B cell (primary cell): ENCODE data around the gene TMEM44. TPM values are rescaled to one million over a fixed set of nuclear protein-coding genes. Genes with fewer than 3 reads are reported as not detected.

Experiments used
- ATAC-seq: fragments of 200-7000 bp; cut with Tn5 transposase; one replicate; pipeline ENCODE4 v1.10.0; 2021; ENCODE audit warnings: low read depth, mild to moderate bottlenecking, moderate number of reproducible peaks, moderate library complexity
- CTCF ChIA-PET: fragments of 350-600 bp; sonication (Branson Sonifier 250); formaldehyde crosslinking; loops from one replicate; lab custom pipeline; 2021; ENCODE audit warnings: antibody characterized with exemption, inconsistent platforms; lab: Charles Lee
- POLR2A ChIA-PET: fragments of 350-600 bp; sonication (Branson Sonifier 250); formaldehyde crosslinking; loops from one replicate; lab custom pipeline; 2021; ENCODE audit warnings: antibody characterized with exemption; lab: Charles Lee
- DNase-seq: peaks from one replicate; pipeline ENCODE4 v3.0.0; 2013
- H2AFZ ChIP-seq: 2 replicates; pipeline ENCODE4 v1.6.1; 2012; ENCODE audit warnings: mild to moderate bottlenecking, low read depth, low read length; ENCODE audit not compliant: insufficient read depth, poor library complexity, severe bottlenecking
- H3K27ac ChIP-seq, 2 donors: 1 replicate in 1 of 2; 2 replicates in 1 of 2; pipeline ENCODE4 v1.5.1; 2012 to 2013; ENCODE audit warnings: low read length in 2 of 2, mild to moderate bottlenecking in 2 of 2, moderate library complexity in 1 of 2
- H3K27me3 ChIP-seq, 4 experiments: fragments of 200-600 bp in 1 of 4; sonication (generic) in 1 of 4; replicated peaks in 1 of 4; 1 replicate in 2 of 4; 2 replicates in 2 of 4; pipeline versions ENCODE4 v1.6.1 to v1.7.0; 2013 to 2016; ENCODE audit warnings: low read length in 3 of 4, mild to moderate bottlenecking in 2 of 4, mixed read lengths in 1 of 4, moderate library complexity in 1 of 4; ENCODE audit not compliant: insufficient read depth in 4 of 4, control insufficient read depth in 3 of 4; ENCODE audit errors: control extremely low read depth in 1 of 4
- H3K36me3 ChIP-seq, 2 experiments: replicated peaks in 1 of 2; 1 replicate in 1 of 2; 2 replicates in 1 of 2; pipeline versions ENCODE4 v1.6.1 to v1.7.1; 2013; ENCODE audit warnings: low read length in 1 of 2; ENCODE audit not compliant: insufficient read depth in 2 of 2, control insufficient read depth in 1 of 2; ENCODE audit errors: control extremely low read depth in 1 of 2, extremely low read depth in 1 of 2
- H3K4me1 ChIP-seq, 2 donors: fragments of 200-600 bp in 1 of 2; sonication (generic) in 1 of 2; 1 replicate in 1 of 2; 2 replicates in 1 of 2; pipeline versions ENCODE4 v1.5.1 to v1.6.1; 2013 to 2017; ENCODE audit warnings: low read length in 2 of 2; ENCODE audit not compliant: control insufficient read depth in 2 of 2, insufficient read depth in 2 of 2
- H3K4me2 ChIP-seq: replicated peaks from 2 replicates; pipeline ENCODE3; 2012; ENCODE audit warnings: mild to moderate bottlenecking, low read depth, low read length; ENCODE audit not compliant: poor library complexity, severe bottlenecking
- H3K4me3 ChIP-seq, 5 experiments: fragments of 200-600 bp in 1 of 5; sonication (generic) in 1 of 5; 1 replicate in 3 of 5; 2 replicates in 2 of 5; pipeline versions ENCODE4 v1.5.1 to v1.7.0; 2011 to 2016; ENCODE audit warnings: low read length in 4 of 5, mild to moderate bottlenecking in 4 of 5, low read depth in 2 of 5, control low read depth in 1 of 5, moderate library complexity in 1 of 5; ENCODE audit not compliant: insufficient read depth in 1 of 5; ENCODE audit errors: control extremely low read depth in 1 of 5, extremely low read depth in 1 of 5
- H3K79me2 ChIP-seq: fragments of 200-600 bp; sonication (generic); one replicate; pipeline ENCODE4 v1.6.0; 2016; ENCODE audit warnings: low read length; ENCODE audit not compliant: control insufficient read depth, insufficient read depth
- H3K9ac ChIP-seq: fragments of 200-600 bp; sonication (generic); 2 replicates; pipeline ENCODE4 v1.6.1; 2017; ENCODE audit warnings: mild to moderate bottlenecking, low read length, moderate library complexity
- H3K9me3 ChIP-seq, 3 donors: one replicate each; pipeline versions ENCODE4 v1.6.1 to v1.7.1; 2013; ENCODE audit warnings: low read length in 2 of 3; ENCODE audit not compliant: control insufficient read depth in 2 of 3, insufficient read depth in 1 of 3; ENCODE audit errors: control extremely low read depth in 1 of 3
- H4K20me1 ChIP-seq: 2 replicates; pipeline ENCODE4 v1.6.0; 2012; ENCODE audit warnings: mild to moderate bottlenecking, low read length; ENCODE audit not compliant: insufficient read depth, control insufficient read depth, poor library complexity, severe bottlenecking
- H3K27ac Mint-ChIP-seq: one replicate; pipeline ENCODE4 v1.8.0; 2021; ENCODE audit warnings: mixed read lengths
- H3K27me3 Mint-ChIP-seq: one replicate; pipeline ENCODE4 v1.8.0; 2021; ENCODE audit warnings: mixed read lengths
- H3K4me1 Mint-ChIP-seq: one replicate; pipeline ENCODE4 v1.8.0; 2021; ENCODE audit warnings: mixed read lengths
- H3K4me3 Mint-ChIP-seq: one replicate; pipeline ENCODE4 v1.8.0; 2021; ENCODE audit warnings: mixed read lengths
- H3K9me3 Mint-ChIP-seq: one replicate; pipeline ENCODE4 v1.8.0; 2022; ENCODE audit warnings: mixed read lengths; ENCODE audit not compliant: insufficient read depth
- EZH2 ChIP-seq: IDR thresholded peaks from 2 replicates; pipeline ENCODE4 v1.6.1; 2012; ENCODE audit warnings: borderline replicate concordance, low read depth, mild to moderate bottlenecking, moderate library complexity, low read length; ENCODE audit not compliant: insufficient read depth, poor library complexity, severe bottlenecking
- WGBS: methylation state at CpG from one replicate; pipeline ENCODE4 v1.1.5; 2013; ENCODE audit warnings: missing lambda C conversion rate; ENCODE audit not compliant: insufficient coverage; 5-methylcytosine and 5-hydroxymethylcytosine counted together
- intact Hi-C: fragments of 100-400 bp; cut with micrococcal nuclease; formaldehyde crosslinking; loops from one replicate; pipeline ENCODE4 v1.10.0; 2022
- polyA plus RNA-seq: library from polyadenylated mRNA; depleted of rRNA; stranded (reverse); fragments of >200 nt; gene quantifications from 2 replicates; pipeline ENCODE4 v1.2.3, GENCODE V29; 2012
- total RNA-seq, 2 donors: library from RNA; stranded (reverse); fragments of 120-200 nt in 1 of 2; gene quantifications; 1 replicate in 1 of 2; 2 replicates in 1 of 2; pipeline versions ENCODE4 v1.2.3 to v1.2.4, GENCODE V29; 2013 to 2022
- TF ChIP-seq, protein P1 (sequence below): fragments of 200-600 bp; IDR thresholded peaks from one replicate; pipeline ENCODE4 v1.8.0; 2022; ENCODE audit warnings: antibody characterized with exemption, mild to moderate bottlenecking

TMEM44 gene
- total and polyA plus RNA-seq, 2 donors (not counting 1 experiment from before 2014, with no cell fraction given), result 4.1 to 7.5 TPM

DNA sequence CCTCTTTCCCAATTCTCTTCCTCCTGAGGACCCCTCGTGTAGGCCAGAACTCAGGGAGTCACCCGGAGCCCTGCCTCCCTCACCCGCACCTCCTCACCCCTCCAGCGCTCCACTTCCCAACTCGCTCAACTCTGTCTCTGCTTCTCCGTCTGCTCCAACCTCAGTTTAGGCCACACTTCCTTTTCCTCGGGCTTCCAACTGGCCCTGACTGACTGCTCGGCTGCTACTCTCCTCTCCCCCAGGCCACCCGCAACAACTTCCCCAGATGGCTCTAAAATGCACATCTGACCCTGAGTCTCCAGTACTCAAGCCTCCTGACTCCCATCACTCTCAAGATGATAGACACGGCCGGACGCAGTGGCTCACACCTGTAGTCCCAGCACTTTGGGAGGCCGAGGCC is 23.6 kb downstream of the TMEM44 start:
- Mint-ChIP-seq H3K27me3 (no peaks in the 10 kb centered on the region), H3K4me3 (no peak overlapping the region), H3K27ac (no peak overlapping the region), H3K4me1 (no peaks in the 10 kb centered on the region), H3K9me3 (no peaks in the 10 kb centered on the region)
- 97% methylated on average over 13 of the region's 13 CpGs for WGBS
- H3K4me3 ChIP-seq, result no peak overlapping the region
- no peak overlapping the region for H3K4me2 ChIP-seq
- no peak overlapping the region for H3K9ac ChIP-seq
- ATAC-seq (no peak), DNase-seq (no peak)
- ChIA-PET CTCF (interaction anchor here (1.3 kb wide), 1 partner anchor 15 kb away, joined by 5 read pairs; no protein-coding TSS in a partner anchor), POLR2A (no interaction called here)
- no peaks in the 10 kb centered on the region for H3K27me3 ChIP-seq
- no peak for TF ChIP-seq EZH2
- TF ChIP-seq, protein P1, sequence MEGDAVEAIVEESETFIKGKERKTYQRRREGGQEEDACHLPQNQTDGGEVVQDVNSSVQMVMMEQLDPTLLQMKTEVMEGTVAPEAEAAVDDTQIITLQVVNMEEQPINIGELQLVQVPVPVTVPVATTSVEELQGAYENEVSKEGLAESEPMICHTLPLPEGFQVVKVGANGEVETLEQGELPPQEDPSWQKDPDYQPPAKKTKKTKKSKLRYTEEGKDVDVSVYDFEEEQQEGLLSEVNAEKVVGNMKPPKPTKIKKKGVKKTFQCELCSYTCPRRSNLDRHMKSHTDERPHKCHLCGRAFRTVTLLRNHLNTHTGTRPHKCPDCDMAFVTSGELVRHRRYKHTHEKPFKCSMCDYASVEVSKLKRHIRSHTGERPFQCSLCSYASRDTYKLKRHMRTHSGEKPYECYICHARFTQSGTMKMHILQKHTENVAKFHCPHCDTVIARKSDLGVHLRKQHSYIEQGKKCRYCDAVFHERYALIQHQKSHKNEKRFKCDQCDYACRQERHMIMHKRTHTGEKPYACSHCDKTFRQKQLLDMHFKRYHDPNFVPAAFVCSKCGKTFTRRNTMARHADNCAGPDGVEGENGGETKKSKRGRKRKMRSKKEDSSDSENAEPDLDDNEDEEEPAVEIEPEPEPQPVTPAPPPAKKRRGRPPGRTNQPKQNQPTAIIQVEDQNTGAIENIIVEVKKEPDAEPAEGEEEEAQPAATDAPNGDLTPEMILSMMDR, result no peak
- no peak overlapping the region for H3K27ac ChIP-seq
- no peaks in the 10 kb centered on the region for H3K9me3 ChIP-seq
- intact Hi-C loops, result no loop called here
- no peaks in the 10 kb centered on the region for H3K4me1 ChIP-seq
- H3K79me2 ChIP-seq, result no peaks in the 10 kb centered on the region
- H3K36me3 ChIP-seq, result no peaks in the 10 kb centered on the region
- H4K20me1 ChIP-seq, result no peaks in the 10 kb centered on the region
- H2AFZ ChIP-seq, result no peak overlapping the region

DNA sequence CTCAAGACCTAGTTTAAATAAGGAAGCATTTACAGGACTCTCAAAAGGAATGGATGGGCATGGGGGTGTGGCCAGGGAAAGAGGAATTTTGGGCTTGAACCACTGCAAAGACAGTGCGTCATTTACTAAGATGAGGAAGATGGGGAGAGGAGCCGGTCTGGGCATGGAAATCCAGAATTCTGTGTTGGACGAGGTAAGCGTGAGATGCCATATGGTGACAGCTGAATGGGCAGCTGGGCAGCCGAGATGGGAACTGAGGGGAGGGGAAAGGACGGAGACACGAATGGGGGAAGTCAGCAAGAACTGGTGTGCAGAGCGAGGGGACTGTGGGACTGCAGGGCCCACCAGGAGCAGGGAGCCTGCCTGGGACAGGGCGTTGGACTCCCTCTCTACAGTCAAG is 24.2 kb downstream of the TMEM44 start:
- no peaks in the 10 kb centered on the region for H3K27me3 Mint-ChIP-seq
- no peaks in the 10 kb centered on the region for H3K4me1 Mint-ChIP-seq

More for the DNA sequence above, 24.2 kb downstream of the TMEM44 start:
- DNase-seq (no peak), ATAC-seq (no peak)
- POLR2A ChIA-PET, result no interaction called here
- Histone ChIP-seq H3K36me3 (no peaks in the 10 kb centered on the region), H3K9ac (no peak overlapping the region), H3K9me3 (no peaks in the 10 kb centered on the region), H3K27me3 (no peaks in the 10 kb centered on the region), H3K4me2 (no peak overlapping the region), H3K27ac (no peak overlapping the region), H3K4me3 (no peak overlapping the region), H3K79me2 (no peaks in the 10 kb centered on the region), H2AFZ (no peak overlapping the region), H3K4me1 (no peaks in the 10 kb centered on the region), H4K20me1 (no peaks in the 10 kb centered on the region)
- 94% methylated on average over 7 of the region's 9 CpGs for WGBS
- CTCF ChIA-PET, result interaction anchor here (1.2 to 1.3 kb wide), 2 partner anchors 14 to 293 kb away, joined by 3 to 5 read pairs; no protein-coding TSS in a partner anchor
- Mint-ChIP-seq H3K27ac (no peak overlapping the region), H3K4me3 (no peak overlapping the region), H3K9me3 (no peaks in the 10 kb centered on the region)
- intact Hi-C loops, result no loop called here
- TF ChIP-seq, protein P1, result no peak
- no peak for TF ChIP-seq EZH2
